C4-2B (cell line): Measurements from ENCODE around the gene KRTAP10-6.

Source experiments
- ZFX ChIP-seq: fragments of 450-650 bp; IDR thresholded peaks from 2 replicates; pipeline ENCODE4 v1.6.1; 2017
- TF ChIP-seq, protein P1 (sequence below): fragments of 450-650 bp; conservative IDR thresholded peaks from 2 replicates; pipeline ENCODE4 v1.5.1; 2017; ENCODE audit warnings: mild to moderate bottlenecking

GRCh38 chr21:44603109-44603875 is 11.0 kb upstream of the KRTAP10-6 start:
- TF ChIP-seq, protein P1, sequence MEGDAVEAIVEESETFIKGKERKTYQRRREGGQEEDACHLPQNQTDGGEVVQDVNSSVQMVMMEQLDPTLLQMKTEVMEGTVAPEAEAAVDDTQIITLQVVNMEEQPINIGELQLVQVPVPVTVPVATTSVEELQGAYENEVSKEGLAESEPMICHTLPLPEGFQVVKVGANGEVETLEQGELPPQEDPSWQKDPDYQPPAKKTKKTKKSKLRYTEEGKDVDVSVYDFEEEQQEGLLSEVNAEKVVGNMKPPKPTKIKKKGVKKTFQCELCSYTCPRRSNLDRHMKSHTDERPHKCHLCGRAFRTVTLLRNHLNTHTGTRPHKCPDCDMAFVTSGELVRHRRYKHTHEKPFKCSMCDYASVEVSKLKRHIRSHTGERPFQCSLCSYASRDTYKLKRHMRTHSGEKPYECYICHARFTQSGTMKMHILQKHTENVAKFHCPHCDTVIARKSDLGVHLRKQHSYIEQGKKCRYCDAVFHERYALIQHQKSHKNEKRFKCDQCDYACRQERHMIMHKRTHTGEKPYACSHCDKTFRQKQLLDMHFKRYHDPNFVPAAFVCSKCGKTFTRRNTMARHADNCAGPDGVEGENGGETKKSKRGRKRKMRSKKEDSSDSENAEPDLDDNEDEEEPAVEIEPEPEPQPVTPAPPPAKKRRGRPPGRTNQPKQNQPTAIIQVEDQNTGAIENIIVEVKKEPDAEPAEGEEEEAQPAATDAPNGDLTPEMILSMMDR = no peak
- no peak for TF ChIP-seq ZFX
